ENCODE measurements around the gene ESYT2.
A peak's percentile ranks its signal among the peaks of the same experiment; 100 is the strongest.

The ESYT2 gene

DNA sequence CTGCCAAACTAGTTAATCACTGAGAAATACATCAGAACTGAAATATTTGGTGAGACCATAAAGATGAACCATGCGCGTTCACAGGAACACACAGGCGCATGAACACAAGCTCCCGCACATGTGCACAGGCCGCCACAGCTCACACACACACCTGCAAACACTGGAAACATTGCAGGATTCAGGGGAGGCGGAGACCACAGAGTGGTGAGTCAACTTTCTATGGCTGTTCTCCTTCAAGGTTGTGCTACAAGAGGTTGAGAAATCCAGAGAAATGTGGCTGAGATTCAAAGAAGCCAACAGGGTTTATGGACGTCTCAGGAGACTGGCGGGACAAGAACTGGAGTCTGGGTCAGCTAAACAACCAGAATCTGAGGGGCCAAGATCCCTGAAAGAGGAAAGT lies 17.8 kb downstream of the ESYT2 start:
- DNase-seq (ENCODE audit: low read depth, low spot score), result peak; percentile 67
- H3K4me3 ChIP-seq (ENCODE audit: low read length), result no peak overlapping the region; the same call in 1 of the 2 replicates

DNA sequence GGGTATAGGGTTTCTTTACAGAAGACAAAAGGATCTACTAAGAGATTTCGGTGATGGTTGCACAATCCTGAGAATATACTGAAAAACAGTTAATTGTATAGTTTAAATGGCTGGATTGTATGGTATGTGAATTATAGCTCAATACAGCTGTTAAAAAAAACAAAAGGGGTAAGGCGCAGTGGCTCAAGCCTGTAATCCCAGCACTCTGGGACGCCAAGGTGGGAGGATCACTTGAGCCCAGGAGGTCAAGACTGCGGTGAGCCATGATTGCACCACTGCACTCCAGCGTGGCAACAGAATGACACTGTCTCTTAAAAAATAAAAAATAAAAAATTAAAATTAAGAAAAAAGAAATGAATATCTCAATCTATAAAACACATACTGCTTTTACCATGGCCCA lies 18.5 kb downstream of the ESYT2 start:
- no peak for DNase-seq (ENCODE audit: low read depth, low spot score)
- H3K4me3 ChIP-seq (ENCODE audit: low read length), result no peak overlapping the region

DNA sequence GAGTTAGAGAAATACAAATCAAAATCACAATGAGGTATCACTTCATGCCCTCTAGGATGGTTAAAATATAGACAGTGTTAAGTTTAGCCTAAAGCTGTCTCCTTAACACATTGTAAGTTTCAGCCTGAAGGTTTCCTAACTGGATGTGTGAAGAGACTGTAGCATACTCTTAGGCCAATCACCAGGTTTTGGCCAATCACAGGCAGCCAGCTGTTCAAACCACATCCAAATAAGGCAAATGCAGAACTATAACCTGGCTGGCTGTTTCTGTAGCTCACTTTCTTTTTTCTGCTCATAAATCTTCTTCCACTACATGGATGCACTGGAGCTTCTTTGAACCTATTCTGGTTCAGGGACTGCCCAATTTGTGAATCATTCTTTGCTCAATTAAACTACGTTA lies 19.7 kb downstream of the ESYT2 start:
- DNase-seq (ENCODE audit: low read depth, low spot score), result no peak
- H3K4me3 ChIP-seq (ENCODE audit: low read length), result no peak overlapping the region

DNA sequence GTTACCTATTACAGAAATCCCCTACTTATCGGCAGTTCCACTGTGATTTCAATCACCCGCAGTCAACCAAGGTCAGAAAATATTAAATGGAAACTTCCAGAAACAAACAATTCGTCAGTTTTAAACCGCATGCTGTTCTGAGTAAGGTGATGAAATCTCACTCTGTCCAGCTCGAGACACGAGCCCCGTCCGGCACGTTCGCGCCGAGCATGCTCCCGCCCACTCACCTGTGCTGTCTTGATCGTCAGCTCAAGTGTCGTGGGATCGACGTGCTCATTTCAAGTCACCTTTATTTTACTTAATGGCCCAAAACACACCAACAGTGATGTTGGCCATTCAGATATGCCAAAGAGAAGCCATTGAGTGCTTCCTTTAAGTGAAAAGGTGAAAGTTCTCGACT lies 21.2 kb downstream of the ESYT2 start:
- no peak overlapping the region for H3K4me3 ChIP-seq (ENCODE audit: low read length)
- no peak for DNase-seq (ENCODE audit: low read depth, low spot score)

DNA sequence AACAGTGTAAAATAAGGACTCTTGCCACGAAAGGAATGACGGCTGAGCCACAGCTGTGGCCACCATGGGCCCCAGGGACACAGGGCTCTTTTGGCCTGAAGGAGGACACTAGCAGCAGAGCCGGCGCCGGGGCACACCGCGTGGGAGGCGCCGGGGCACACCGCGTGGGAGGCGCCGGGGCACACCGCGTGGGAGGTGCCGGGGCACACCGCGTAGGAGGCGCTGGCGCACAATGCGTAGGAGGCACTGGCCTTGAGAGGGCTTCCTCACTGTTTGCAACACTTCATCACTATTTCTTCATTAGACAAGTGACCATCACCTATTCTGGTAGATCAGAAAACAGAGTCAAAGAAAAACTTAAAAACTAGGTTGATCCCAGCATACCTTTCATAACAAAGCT lies 23.4 kb downstream of the ESYT2 start:
- no peak overlapping the region for H3K4me3 ChIP-seq (ENCODE audit: low read length)
- no peak for DNase-seq (ENCODE audit: low read depth, low spot score)

DNA sequence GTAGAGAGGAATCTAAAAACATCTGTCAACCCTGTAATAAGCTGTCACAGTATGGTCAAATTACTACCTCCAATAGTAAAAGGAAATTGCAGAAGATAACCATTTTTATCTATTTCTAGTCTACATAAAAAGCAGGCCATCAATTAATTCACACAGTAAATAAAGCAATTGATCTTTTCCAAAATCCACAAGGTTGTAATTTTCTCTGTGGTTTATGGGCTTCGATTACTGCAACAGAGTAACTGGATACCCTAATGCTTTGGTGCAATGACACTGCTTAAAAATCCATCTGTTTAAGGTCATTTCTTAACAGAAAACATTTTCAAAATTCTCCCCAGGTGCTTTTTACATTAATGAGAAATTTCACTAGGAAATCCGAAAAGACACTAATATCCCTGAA lies 23.9 kb downstream of the ESYT2 start:
- no peak overlapping the region for H3K4me3 ChIP-seq (ENCODE audit: low read length)
- DNase-seq (ENCODE audit: low read depth, low spot score), result no peak

DNA sequence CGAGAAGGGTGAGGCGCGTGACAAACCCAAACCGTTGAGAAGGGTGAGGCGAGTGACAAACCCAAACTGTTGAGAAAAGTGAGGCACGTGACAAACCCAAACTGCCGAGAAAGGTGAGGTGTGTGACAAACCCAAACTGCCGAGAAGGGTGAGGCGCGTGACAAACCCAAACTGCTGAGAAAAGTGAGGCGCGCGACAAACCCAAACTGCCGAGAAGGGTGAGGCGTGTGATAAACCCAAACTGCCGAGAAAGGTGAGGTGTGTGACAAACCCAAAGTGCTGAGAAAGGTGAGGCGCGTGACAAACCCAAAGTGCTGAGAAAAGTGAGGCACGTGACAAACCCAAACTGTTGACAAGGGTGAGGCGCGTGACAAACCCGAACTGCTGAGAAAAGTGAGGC lies 25.0 kb downstream of the ESYT2 start:
- no peak overlapping the region for H3K4me3 ChIP-seq (ENCODE audit: low read length)

DNA sequence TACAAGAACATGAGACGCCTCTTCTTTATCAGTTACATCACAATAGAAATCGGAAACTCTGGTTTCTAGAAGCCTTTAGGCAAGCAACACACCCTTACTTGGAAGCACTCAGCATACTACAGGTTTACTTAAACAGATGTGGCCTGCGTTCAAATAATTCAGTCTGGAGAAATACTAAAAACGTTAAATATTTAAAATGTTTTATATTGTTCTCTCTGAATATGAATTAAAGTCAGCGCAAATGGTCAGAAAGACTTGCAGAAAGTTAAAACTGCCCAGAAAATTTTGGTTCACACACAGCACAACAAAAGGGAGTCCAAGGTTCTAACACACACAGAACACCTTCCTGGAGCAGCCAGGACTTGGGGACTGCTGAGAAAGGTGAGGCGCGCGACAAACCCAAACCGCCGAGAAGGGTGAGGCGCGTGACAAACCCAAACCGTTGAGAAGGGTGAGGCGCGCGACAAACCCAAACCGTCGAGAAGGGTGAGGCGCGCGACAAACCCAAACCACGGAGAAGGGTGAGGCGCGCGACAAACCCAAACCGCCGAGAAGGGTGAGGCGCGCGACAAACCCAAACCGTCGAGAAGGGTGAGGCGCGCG lies 25.8 kb downstream of the ESYT2 start:
- DNase-seq (ENCODE audit: low read depth, low spot score), result no peak
- H3K4me3 ChIP-seq (ENCODE audit: low read length), result no peak overlapping the region

More for the DNA sequence above, 25.0 kb downstream of the ESYT2 start:
- no peak for DNase-seq (ENCODE audit: low read depth, low spot score)

DNA sequence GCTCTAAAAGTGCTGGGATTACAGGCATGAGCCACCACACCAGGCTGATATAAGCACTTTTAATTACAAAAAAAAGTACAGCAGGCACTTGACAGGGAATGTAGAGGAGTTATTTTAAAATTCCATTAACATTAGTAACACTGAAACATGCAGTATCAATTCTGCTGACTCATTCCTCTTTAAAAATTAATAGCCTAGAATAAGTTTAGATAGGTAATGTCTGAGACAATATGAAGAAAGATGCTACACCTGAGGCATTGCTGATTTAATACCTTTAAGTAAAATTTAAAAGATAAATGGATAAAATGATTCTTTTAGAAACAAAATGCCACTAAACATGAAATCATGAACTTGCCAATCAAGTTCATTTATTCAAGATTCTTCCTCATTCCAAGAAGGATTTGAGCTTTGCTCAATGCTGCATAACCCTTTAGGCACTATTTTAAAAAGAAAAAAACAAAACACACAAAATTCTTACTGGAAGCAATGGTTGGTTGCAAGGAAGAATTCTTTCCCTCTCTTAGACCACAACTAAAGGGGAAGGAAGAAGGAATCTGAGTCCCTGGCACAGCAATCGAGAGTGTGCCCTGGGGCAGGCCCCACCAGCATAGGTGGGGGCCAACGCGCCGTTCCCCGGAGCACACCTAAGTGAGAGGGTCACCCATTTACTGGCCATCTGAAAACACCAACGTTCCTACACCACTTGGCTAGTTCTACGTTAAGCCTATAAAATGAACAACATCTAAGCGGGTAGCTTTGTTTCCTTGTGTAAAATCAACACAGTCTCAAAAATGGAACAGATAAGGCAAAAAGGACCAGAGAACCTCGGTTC lies 26.6 kb downstream of the ESYT2 start:
- no peak for DNase-seq (ENCODE audit: low read depth, low spot score)
- H3K4me3 ChIP-seq (ENCODE audit: low read length), result no peak overlapping the region

DNA sequence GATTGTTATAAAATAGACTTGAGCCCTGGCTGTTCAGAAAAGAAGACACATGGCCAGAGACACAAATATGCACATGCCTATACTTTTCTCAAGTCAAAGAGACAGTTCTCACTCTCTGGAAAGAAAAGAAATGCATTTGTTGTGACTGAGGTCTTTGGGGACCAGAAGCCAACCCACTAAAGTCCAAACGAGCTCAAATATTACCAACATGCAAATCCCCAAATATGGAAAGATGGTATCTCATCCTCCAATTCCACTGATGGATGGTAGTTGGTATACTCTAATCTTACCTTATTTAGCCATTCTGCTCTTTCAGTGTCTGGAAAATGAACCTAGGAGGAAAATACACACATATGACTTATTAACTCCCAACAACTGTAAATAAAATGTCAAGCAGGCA lies 30.6 kb downstream of the ESYT2 start:
- no peak overlapping the region for H3K4me3 ChIP-seq (ENCODE audit: low read length)
- DNase-seq (ENCODE audit: low read depth, low spot score), result no peak

DNA sequence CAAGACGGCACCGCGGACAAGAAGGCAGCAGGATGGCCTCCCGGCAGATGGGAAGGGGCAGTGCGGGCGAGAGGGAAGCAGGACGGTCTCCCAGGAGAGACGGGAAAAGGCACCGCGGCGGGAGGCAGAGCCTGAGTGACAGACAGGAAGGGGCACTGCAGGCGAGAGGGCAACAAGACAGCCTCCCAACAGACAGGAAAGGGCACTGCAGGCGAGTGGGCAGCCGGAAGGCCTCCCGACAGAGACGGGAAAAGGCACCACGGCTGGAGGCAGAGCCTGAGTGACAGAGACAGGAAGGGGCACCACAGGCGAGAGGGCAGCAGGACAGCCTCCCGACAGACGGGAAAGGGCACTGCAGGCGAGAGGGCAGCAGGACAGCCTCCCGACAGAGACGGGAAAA lies 32.6 kb downstream of the ESYT2 start:
- H3K4me3 ChIP-seq (ENCODE audit: low read length), result no peak overlapping the region
- no peak for DNase-seq (ENCODE audit: low read depth, low spot score)

DNA sequence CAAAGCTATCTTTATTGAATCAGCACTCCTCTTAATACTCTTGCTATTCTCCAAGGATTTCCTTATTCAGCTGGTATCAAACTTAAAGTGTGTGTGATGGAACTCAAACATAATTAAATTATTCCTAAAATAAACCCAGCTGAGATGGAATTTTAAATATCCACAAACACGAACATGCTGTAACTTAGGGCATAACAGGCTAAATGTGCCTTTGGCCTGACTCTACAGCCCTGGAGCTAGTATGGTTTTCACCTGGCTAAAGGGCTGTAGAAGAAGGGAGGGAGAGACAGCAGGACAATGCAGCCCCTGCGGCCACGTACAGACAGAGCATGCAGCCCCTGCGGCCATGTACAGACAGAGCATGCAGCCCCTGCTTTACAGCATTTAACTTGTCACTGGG lies 34.0 kb downstream of the ESYT2 start:
- no peak overlapping the region for H3K4me3 ChIP-seq (ENCODE audit: low read length)
- DNase-seq (ENCODE audit: low read depth, low spot score), result no peak

DNA sequence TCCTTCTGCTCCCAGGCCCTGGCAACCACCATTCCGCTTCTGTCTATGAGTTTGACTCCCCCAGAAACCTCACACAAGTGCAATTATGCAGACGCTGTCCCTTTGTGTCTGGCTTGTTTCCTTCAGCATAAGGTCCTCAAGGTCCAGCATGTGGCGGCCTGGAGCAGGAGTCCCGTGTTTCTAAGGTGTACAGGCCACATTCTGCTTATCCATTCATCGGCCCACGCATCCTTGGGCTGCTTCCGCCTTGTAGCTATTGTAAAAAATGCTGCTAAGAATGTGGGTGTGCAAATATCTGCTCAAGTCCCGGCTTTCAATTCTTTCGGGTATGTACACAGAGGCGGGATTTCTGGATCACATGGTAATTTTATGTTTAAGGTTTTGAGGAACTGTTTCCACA lies 38.2 kb downstream of the ESYT2 start:
- no peak overlapping the region for H3K4me3 ChIP-seq (ENCODE audit: low read length)
- no peak for DNase-seq (ENCODE audit: low read depth, low spot score)

DNA sequence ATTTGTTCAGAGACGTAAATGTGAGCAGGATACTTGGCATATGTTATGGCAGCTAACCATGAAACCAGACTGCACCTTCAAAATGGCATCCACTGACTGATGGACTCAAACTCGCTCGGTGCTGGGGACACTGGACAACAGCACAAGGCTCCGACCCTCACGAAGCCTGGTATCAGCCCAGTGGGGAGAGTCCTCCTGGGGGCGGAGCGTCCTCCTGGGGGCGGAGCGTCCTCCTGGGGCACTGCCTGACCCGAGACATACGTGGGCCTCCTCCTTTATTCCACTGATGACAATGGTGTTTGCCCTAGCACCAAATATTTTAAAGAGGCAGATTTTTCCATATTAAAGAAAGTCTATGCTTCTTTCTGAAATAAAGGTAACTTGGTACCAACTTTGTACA lies 39.5 kb downstream of the ESYT2 start:
- no peak overlapping the region for H3K4me3 ChIP-seq (ENCODE audit: low read length)
- no peak for DNase-seq (ENCODE audit: low read depth, low spot score)

DNA sequence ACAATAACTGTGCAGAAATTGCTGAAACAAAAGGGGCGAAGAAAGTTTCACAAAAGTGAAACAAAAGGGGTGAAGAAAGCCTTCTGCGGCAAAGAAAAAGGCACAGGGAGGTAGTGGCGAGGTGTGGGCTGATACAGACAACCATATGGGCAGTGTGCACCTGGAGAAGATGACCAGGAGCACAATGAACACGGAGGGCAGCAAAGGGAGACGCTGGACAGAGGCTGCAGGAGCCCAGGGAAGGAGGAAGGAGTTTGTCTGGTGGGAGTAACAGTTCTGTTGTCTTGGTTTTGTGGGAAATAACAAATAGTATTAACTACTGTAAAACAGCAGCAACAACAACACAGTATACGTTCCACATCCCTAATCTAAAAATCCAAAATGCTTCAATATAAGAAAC lies 42.4 kb downstream of the ESYT2 start:
- DNase-seq (ENCODE audit: low read depth, low spot score), result no peak
- no peak overlapping the region for H3K4me3 ChIP-seq (ENCODE audit: low read length)

DNA sequence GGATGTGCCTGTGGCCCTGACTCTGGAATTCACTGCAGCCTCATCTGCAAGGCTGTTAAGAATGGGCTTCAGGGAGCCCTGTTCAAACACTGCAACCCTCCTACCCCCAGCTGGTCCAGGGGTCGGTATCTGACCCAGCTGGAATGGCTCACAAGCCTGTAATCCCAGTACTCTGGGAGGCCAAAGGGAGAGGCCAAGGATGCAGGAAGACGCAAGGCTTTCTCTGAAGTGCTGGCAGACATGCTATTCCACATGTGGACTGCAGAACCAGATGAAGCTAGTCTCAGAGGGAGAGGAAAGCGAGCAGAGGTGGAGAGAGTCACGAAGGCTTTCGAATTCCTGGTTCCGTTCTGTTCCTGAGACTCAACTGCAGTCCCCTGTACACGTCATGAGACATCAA lies 45.0 kb downstream of the ESYT2 start:
- no peak overlapping the region for H3K4me3 ChIP-seq (ENCODE audit: low read length)
- no peak for DNase-seq (ENCODE audit: low read depth, low spot score)

DNA sequence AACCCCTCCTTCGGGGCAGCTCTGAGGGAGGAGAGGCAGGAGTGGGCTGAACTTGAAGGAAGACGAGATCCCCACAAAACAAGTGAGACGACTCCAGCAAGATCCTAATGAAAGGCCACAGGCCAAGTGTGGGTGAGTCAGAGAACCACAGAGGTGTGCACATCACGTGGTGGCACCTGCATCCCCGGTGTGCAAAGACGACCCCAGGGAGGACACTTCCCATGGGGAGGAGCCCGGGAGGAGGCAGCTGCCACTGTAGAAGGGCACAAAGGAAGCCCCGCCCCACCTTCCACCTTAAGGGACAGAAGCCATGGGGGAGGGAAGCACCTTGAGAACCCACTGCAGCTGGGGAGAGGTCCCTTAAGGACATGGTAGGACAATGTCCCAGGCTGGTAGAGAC lies 45.7 kb downstream of the ESYT2 start:
- no peak for DNase-seq (ENCODE audit: low read depth, low spot score)
- no peak overlapping the region for H3K4me3 ChIP-seq (ENCODE audit: low read length)

DNA sequence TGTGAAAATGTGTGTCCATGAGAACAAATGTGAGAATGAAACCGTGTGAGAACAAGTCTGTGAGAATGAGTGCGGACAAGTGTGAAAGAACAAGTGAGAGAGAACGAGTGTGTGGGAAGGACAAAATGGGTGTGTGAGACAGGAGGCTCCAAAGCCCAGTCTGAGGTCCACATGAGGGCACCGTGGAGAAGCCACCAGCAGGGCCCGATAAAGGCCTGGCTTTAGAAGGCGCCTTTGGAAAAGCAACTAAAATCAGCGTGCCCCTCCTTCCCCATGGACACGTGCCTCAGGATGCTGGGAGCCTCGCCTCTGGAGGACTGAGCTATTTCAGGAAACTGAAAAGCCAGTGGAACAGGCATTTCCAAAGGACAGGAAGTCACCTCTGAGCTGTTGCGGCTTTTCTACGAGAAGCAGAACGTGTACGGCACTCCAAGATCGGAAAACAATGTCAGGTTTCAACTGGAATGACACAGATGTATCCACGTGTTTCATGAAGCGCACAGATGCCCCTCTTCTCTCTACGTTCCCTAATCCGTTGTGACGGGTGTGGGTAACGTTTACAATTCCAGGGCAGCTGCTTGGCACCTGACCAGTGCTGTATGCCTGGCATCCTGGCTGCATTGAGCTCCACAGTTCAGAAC lies 46.4 kb downstream of the ESYT2 start:
- DNase-seq (ENCODE audit: low read depth, low spot score), result no peak
- no peak overlapping the region for H3K4me3 ChIP-seq (ENCODE audit: low read length)

DNA sequence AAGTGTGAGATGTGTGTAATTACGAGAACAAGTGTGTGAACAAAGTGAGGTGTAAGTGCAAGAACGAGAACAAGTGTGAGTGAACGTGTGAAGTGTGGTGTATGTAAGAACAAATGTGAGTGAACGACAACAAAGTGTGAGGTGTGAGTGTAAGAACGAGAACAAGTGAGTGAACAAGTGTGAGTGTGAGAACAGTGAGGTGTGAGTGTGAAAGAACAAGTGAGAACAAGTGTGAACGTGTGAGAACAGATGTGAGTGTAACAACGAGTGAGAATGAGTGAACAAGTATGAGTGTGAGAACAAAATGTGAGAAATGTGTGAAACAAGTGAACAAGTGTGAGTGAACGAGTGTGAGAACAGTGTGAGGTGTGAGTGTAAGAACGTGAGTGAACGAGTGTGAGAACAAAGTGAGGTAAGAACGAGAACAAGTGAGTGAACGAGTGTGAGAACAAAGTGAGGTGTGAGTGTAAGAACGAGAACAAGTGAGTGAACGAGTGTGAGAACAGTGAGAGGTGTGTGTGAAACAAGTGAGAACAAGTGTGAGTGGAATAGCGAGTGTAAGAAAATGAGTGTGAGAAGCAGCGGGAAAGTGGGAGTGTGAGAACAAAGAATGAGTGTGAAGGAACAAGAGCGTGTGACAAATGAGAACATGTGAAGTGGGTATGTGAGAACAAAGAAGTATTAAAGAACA lies 47.2 kb downstream of the ESYT2 start:
- no peak overlapping the region for H3K4me3 ChIP-seq (ENCODE audit: low read length)
- DNase-seq (ENCODE audit: low read depth, low spot score), result no peak

All from Jurkat, Clone E6-1 (cell line).